OCI-LY3 (cell line): ENCODE measurements around the gene KAZN.

Experiments used
- EZH2phosphoT487 ChIP-seq: fragments of 200-600 bp; shearing (Covaris generic); IDR thresholded peaks from 2 replicates; pipeline ENCODE4 v1.6.1; 2018; ENCODE audit warnings: antibody characterized with exemption, mixed run types, low read depth
- TF ChIP-seq, protein P1 (sequence below): fragments of 200-600, 300-600 bp; sonication (generic); IDR thresholded peaks from 2 replicates; pipeline ENCODE4 v1.5.1; 2014; ENCODE audit warnings: antibody characterized with exemption, low read length, low read depth

DNA sequence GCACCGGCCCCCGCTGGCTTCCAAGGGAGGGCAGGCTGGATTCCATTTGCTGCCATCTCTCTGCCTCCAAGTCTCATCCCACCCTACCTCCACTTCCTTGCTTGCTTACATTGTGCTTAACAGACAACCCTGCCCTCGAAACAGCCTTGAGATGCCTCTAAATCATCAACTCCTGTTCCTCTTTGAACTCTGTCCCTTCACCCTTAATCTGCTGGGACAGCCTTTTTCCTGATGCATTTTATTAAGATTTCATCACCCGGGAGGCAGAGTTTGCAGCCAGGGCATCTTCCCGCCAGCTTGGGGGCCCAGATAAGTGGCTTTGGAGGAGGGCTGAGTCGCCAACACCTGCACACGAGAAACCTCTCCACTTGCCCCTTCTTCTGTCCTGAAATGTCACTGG lies 192.5 kb downstream of the KAZN start:
- TF ChIP-seq, protein P1, sequence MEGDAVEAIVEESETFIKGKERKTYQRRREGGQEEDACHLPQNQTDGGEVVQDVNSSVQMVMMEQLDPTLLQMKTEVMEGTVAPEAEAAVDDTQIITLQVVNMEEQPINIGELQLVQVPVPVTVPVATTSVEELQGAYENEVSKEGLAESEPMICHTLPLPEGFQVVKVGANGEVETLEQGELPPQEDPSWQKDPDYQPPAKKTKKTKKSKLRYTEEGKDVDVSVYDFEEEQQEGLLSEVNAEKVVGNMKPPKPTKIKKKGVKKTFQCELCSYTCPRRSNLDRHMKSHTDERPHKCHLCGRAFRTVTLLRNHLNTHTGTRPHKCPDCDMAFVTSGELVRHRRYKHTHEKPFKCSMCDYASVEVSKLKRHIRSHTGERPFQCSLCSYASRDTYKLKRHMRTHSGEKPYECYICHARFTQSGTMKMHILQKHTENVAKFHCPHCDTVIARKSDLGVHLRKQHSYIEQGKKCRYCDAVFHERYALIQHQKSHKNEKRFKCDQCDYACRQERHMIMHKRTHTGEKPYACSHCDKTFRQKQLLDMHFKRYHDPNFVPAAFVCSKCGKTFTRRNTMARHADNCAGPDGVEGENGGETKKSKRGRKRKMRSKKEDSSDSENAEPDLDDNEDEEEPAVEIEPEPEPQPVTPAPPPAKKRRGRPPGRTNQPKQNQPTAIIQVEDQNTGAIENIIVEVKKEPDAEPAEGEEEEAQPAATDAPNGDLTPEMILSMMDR = no peak
- TF ChIP-seq EZH2phosphoT487 = no peak
